GM18526 (cell line): ENCODE measurements around the gene PROSER2.

ENCODE experiments used
- POLR2A ChIP-seq: IDR thresholded peaks from 3 replicates; pipeline ENCODE4 v1.6.1; 2011; ENCODE audit not compliant: insufficient read length; ENCODE audit errors: extremely low read depth

The PROSER2 gene

DNA sequence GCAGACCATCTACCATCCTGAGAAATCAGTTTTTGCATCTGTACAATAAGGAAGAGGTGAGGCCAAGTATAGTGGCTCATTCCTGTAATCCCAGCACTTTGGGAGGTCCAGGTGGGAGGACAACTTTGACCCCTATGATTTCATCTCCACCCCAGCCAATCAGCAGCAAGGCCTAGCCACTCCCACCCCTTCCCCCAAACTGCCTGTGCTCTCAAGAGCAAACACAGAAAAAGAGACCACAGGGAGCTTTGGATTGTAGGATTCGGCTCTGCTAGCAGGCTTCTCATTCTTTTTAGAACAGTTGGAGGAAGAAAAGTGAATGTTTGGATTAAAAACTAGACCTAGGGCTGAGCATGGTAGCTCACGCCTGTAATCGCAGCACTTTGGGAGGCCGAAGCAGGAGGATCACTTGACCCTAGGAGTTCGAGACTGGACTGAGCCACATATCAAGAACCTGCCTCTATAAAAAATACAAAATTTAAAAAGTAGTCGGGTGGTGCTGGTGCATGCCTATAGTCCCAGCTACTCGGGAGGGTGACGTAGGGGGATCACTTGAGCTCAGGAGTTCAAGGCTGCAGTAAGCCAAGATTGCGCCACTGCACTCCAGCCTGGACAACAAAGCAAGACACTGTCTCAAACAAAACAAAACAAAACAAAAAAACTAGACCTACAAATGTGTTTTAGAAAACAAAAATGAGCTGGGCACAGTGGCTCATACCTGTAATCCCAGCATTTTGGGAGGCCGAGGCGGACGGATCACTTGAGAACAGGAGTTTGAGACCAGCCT lies 25.1 kb upstream of the PROSER2 start:
- no peak for TF ChIP-seq POLR2A

GRCh38 chr10:11798845-11799735 lies 24.1 kb upstream of the PROSER2 start:
- no peak for TF ChIP-seq POLR2A

DNA sequence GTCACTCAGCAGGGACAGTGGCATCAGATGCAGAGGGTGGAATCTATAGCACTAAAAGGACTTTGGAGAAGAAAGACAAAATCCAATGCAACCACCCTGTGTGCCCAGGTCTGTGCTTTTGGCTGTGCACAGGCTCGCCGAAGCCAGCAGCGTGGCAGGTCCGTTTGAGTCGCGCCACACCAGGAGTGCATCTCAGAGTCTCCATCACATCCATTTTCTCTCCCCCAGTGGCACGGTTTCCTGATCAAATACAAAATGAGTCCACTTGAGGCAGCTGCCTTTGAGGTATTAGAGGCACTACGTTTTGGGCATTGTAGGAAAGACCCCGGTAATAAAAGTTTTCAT lies 23.4 kb upstream of the PROSER2 start:
- no peak for TF ChIP-seq POLR2A

DNA sequence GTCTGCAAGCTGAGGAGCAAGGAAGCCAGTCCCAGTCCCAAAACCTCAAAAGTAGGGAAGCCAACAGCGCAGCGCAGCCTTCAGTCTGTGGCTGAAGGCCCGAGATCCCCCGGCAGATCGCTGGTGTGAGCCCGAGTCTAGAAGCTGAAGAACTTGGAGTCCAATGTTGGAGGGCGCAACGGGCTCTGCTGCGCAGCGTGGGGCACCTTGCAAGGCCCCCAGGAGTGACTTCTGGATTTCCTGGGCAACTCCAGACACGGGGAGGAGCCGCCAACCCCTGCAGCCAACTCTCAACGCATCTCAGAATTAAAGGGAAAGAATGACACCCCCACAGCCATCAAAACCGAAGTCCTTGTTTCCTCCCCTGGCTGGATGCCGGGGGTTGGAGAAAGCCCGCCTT lies 18.8 kb upstream of the PROSER2 start:
- no peak for TF ChIP-seq POLR2A

DNA sequence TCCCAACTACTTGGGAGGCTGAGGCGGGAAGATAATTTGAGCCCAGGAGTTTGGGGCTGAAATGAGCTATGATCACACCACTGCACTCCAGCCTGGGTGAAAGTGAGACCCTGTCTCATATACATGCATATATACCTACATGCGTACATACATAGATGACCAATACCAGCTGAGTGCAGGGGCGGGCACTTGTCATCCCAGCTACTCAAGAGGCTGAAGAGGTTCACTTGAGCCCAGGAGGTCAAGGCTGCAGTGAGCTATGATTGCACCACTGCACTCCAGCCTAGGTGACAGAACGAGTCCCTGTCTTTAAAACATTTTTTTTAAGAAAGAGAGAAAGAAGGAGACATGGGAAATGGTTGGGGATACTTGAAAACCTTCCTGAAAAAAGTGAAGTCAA lies 17.4 kb upstream of the PROSER2 start:
- TF ChIP-seq POLR2A = no peak

DNA sequence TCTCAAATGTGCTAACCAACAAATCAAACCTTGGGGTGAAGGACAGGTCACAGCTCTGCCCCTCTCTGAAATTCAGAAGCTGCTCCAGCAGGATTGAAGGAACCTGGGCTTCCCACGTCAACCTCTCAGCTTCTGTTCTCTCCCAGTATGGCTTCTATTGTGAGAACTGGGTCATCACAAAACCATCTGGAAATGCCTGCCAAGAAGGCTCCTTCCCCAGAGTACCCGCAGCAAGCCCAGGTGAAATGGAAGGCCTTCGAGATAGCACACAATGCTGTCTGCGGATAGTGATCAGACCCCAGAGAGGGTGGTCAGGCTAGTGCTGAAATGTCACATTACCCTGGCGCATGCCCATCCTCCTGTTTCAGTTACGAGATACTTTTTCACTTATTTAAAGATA lies 16.4 kb upstream of the PROSER2 start:
- no peak for TF ChIP-seq POLR2A

DNA sequence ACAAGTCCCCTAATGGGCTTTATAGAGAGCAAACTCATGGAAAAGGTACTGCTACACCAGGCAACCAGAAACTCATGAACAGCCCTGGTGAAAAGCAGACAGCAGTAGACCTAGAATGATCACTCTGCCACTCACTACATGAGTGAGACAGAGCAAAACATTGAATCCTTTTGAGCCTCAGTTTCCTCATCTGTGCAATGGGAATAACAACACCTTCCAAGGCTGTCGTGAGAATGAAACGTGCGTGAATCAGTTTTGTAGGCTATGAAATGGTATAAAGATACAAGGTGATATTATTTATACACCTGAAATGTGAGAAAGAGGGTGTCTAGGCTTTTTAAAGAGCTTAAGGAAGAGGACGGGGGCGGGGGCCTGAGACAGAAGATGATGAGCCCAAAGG lies 14.3 kb upstream of the PROSER2 start:
- no peak for TF ChIP-seq POLR2A

DNA sequence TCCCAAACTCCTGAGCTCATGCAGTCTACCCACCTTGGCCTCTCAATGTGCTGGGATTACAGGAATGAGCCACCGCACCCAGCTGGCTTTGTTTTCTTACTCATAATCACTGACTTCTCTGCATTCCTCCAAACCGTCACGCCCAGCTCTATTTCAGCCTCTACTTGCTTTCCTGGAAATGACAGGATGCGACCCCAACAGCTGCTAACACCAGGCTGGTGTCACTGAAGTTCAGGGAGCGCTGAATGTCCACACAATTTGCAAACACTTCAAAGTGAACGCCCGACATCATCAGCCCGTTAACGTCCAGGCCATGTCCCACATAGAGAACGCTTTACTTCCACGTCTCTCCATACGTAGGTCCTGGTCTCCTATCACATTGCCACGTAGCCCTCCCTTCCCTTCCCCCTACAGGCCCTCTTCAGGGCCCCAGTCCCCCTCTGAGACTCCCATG lies 12.8 kb upstream of the PROSER2 start:
- no peak for TF ChIP-seq POLR2A

GRCh38 chr10:11810973-11811372 lies 12.2 kb upstream of the PROSER2 start:
- TF ChIP-seq POLR2A = no peak

- TF ChIP-seq POLR2A = no peak
Observed at GRCh38 chr10:11813177-11813576, 10.0 kb upstream of the PROSER2 start.

GRCh38 chr10:11813855-11814567 lies 9.1 kb upstream of the PROSER2 start:
- TF ChIP-seq POLR2A = no peak

- TF ChIP-seq POLR2A = no peak
Observed at GRCh38 chr10:11819027-11819426, 4.1 kb upstream of the PROSER2 start.

GRCh38 chr10:11822026-11822756 lies 965 bp upstream of the PROSER2 start:
- no peak for TF ChIP-seq POLR2A

GRCh38 chr10:11822809-11823121 lies 391 bp upstream of the PROSER2 start:
- TF ChIP-seq POLR2A = no peak

DNA sequence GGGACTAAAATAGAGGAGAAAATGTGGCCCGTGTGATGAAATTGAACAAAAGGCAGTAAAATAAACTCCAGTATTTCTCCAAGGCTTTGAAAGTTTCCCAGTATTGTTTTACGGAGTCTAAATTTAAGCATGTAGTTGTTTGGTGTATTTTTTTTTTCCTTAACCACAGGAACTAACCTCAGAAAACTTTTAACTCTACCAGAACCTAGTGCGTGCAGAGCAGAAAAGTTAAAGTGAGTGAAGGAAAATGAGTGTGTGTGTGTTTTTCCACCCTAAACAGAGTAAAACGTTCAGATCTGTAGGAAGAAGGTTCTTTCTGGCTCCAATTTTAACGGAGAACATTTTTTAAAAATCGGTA lies 812 bp downstream of the PROSER2 start:
- TF ChIP-seq POLR2A = no peak
